Stimulated activated naive B cell treated with anti-CD40 and anti-IgM and Interleukin-4, amounts not matched to agents 10 μg/mL and 1 μg/mL and 100 μg/mL, for 72 hours (primary cell): ENCODE data around the gene EGFR.

Source experiments
- ATAC-seq, 2 donors: fragments of 150-1000 bp; cut with Tn5 transposase; replicated peaks; 2 replicates each; pipeline ENCODE4 v1.10.0; 2021; ENCODE audit warnings: moderate library complexity in 1 of 2
- DNase-seq: peaks from one replicate; pipeline ENCODE4 v3.0.0; 2021
- H3K27ac Mint-ChIP-seq: one replicate; pipeline ENCODE4 v1.8.0; 2022; ENCODE audit warnings: mild to moderate bottlenecking, mixed read lengths
- H3K27me3 Mint-ChIP-seq, 2 donors: one replicate each; pipeline ENCODE4 v1.8.0; 2022; ENCODE audit warnings: mixed read lengths in 2 of 2
- H3K36me3 Mint-ChIP-seq, 2 donors: one replicate each; pipeline ENCODE4 v1.8.0; 2022; ENCODE audit warnings: mixed read lengths in 2 of 2, mild to moderate bottlenecking in 1 of 2
- H3K4me1 Mint-ChIP-seq, 2 donors: one replicate each; pipeline ENCODE4 v1.8.0; 2022; ENCODE audit warnings: mixed read lengths in 2 of 2, mild to moderate bottlenecking in 1 of 2
- H3K4me3 Mint-ChIP-seq, 2 donors: one replicate each; pipeline ENCODE4 v1.8.0; 2022; ENCODE audit warnings: mild to moderate bottlenecking in 2 of 2, mixed read lengths in 2 of 2, moderate library complexity in 1 of 2
- H3K9me3 Mint-ChIP-seq, 2 donors: one replicate each; pipeline ENCODE4 v1.8.0; 2022; ENCODE audit warnings: mixed read lengths in 2 of 2, mild to moderate bottlenecking in 1 of 2

The EGFR gene

DNA sequence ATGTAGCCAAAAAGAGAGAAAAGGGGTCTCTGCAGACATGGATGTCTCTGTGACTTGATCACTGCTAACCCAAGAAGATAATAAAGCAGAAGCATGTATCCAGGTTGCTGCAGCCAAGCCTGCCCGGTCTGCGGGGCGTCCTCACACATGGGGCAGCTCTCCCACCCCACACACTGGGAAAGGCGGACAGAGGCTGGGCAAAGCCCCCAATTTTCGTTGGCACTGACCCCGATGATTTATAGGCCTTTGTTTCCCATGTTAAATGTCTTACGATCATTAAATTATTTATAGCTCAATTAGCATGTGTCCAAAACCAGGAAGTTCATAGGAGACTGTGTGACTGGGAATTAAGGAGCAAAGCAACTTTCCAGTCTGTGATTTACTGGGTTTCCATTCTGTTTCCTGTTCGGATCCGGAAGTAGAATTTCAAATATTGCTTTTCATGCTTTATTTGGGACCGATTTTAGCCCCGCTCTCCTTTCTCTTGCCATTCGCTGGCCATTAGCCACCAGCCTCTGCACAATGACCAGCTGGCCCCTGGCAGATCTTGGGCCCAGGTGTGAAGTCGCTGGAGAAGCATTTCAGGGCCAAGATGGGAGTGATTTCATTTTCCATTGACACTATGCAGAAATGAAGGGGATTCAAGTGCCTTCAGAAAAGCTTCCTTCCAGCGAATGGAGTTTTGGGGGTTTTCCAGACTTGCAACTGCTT lies 91.6 kb downstream of the EGFR start:
- ATAC-seq = no peak
- Mint-ChIP-seq H3K4me1 (no peaks in the 10 kb centered on the region), H3K9me3 (no peaks in the 10 kb centered on the region), H3K4me3 (no peak overlapping the region), H3K27me3 (peaks cover 12 to 19% of the 10 kb centered on the region in 2 donors), H3K36me3 (no peaks in the 10 kb centered on the region), H3K27ac (no peak overlapping the region)
- DNase-seq = no peak

DNA sequence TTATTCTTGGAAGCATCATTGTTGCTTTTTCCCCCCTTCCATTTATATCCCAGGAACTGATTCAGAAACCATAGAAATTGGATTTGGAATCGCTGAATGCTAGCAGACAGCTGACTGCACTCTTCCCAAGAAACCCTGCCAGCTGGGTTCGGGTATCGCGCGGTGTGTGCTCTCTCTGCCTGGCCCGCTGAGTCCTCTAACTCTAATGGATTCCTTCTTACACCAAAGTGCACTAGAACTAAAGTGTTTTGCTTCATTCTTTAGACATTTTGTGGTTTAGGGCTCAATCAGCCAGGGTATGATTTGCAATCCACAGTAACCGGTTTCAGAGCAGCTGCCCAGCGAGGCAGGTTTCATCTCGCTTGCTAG lies 92.2 kb downstream of the EGFR start:
- no peaks in the 10 kb centered on the region for H3K9me3 Mint-ChIP-seq
- no peaks in the 10 kb centered on the region for H3K4me1 Mint-ChIP-seq
- no peak for DNase-seq
- H3K27me3 Mint-ChIP-seq = peaks cover 12 to 19% of the 10 kb centered on the region in 2 donors
- ATAC-seq = no peak
- H3K4me3 Mint-ChIP-seq = no peak overlapping the region
- no peak overlapping the region for H3K27ac Mint-ChIP-seq
- H3K36me3 Mint-ChIP-seq = no peaks in the 10 kb centered on the region

DNA sequence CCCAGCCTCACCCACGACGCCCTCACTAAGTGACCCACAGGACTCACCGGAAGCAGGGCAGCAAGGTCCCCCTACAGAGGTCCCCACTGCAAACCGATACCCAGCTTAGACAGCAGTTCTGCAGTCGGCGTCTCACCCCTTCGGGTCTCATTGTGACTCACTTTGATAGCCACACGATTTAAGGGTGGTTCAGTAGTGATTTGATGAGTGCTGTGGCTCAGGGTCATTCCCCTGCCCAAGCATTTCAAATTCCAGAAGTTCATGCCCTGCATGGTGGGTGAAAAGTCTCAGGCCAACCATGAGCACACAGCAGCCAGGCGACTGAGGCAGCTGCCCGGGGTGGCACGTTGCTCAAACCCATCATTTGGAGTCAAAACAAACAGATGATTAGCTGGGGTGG lies 93.2 kb downstream of the EGFR start:
- no peak overlapping the region for H3K4me3 Mint-ChIP-seq
- H3K36me3 Mint-ChIP-seq = no peaks in the 10 kb centered on the region
- H3K4me1 Mint-ChIP-seq = no peaks in the 10 kb centered on the region
- DNase-seq (no peak), ATAC-seq (no peak)
- H3K27ac Mint-ChIP-seq = no peak overlapping the region
- peaks cover 12 to 19% of the 10 kb centered on the region in 2 donors for H3K27me3 Mint-ChIP-seq
- no peaks in the 10 kb centered on the region for H3K9me3 Mint-ChIP-seq

DNA sequence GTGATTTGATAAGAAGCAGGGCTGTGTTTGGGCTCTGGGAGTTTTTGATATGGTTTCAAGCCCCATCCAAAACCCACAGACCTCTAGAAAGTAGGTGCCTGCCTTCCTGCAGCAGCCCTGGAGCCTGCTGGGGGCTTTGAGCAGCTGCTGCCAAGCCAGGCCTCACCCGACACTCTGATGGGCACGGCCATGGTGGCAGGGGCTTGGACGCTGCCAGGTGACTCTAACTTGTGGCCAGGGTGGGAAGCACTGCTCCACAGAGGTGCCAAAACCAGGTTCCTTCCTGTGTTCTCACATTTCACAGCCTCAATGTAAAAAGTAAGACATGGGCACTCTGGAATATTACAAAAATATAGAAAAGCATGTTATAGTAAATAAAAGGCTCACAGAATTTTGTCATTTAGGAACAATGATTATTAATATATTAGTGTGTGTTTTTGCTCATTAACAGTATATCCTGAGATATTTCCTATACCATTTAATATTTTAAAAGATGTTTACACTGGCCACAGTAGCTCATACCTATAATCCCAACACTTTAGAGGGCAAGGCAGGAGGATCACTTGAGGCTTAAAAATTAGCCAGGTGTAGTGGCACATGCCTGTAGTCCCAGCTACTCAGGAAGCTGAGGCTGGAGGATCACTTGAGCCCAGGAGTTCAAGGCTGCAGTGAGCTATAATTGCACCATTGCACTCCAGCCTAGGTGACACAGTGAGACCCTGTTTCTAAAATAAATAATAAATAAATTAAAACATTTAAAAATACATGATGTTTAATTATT lies 95.1 kb downstream of the EGFR start:
- Mint-ChIP-seq H3K4me3 (no peak overlapping the region), H3K36me3 (no peaks in the 10 kb centered on the region), H3K27me3 (peaks cover 4 to 12% of the 10 kb centered on the region in 2 donors), H3K9me3 (no peaks in the 10 kb centered on the region), H3K4me1 (no peaks in the 10 kb centered on the region), H3K27ac (no peak overlapping the region)
- DNase-seq = no peak
- no peak for ATAC-seq

DNA sequence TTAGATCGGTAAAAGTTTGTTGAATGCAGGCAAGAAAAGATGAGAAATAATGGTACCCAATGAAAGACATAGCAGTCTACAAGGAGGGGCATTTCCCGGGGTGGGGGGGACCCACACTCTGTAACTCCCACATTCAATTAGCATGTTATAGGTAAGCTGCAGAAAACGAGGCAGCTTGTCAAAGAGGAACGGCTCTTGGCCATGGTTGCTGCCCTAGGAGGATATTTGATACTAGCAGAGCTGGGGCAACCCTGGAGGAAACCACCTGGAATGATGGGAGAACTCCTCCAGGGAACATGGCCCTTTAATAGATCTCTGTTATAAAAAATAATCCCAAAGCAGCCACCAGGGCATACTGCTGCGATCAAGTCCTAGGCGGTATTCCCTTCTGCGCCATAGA lies 98.5 kb downstream of the EGFR start:
- H3K27me3 Mint-ChIP-seq = peaks cover 6% of the 10 kb centered on the region in 2 donors
- DNase-seq (no peak), ATAC-seq (no peak)
- no peaks in the 10 kb centered on the region for H3K4me1 Mint-ChIP-seq
- H3K9me3 Mint-ChIP-seq = no peaks in the 10 kb centered on the region
- H3K27ac Mint-ChIP-seq = no peak overlapping the region
- H3K4me3 Mint-ChIP-seq = no peak overlapping the region
- no peaks in the 10 kb centered on the region for H3K36me3 Mint-ChIP-seq

DNA sequence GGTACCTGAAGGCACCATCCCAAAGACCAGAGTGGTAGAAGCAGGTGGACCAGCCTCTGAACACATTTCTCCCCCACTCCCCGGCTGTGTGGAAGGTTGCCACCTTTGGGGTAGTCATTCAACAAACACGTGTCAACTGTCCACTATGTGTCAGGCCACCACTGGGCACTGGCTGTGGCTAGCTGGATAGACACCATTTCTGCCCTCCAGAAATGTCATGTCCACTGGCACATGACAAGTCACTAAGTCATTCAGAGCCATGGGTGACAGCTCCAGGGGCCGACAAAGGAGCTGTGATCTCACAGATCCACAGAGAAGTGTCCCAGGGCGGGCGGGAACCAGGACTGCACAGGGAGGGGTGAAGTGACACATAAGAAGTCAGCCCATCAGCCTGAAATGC lies 99.6 kb downstream of the EGFR start:
- Mint-ChIP-seq H3K4me3 (no peak overlapping the region), H3K27ac (no peak overlapping the region), H3K27me3 (peaks cover 2 to 8% of the 10 kb centered on the region in 2 donors), H3K36me3 (no peaks in the 10 kb centered on the region), H3K4me1 (no peaks in the 10 kb centered on the region), H3K9me3 (no peaks in the 10 kb centered on the region)
- ATAC-seq (no peak), DNase-seq (no peak)

DNA sequence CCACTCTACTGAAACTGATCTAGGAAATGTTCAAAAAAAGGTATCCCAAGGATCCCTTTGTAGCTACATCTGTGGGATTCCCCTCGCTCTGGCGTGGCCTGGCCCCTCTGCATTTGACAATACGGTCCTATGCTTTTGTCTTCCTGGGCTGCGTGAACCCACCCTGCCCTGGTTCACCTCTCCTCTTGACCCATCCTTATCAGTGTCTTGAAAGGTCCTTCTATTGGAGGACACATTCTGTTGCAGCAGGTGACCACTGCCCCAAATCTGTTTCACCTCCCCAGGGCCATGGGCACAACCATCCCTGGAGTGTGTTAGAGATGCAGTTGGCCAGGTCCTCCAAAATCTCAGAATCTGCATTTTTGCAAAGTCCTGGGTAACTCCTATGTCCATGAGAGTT lies 100.8 kb downstream of the EGFR start:
- Mint-ChIP-seq H3K4me3 (no peak overlapping the region), H3K4me1 (no peaks in the 10 kb centered on the region), H3K27ac (no peak overlapping the region), H3K27me3 (peaks cover 0 to 6% of the 10 kb centered on the region in 2 donors), H3K36me3 (no peaks in the 10 kb centered on the region), H3K9me3 (no peaks in the 10 kb centered on the region)
- DNase-seq = no peak
- no peak for ATAC-seq

DNA sequence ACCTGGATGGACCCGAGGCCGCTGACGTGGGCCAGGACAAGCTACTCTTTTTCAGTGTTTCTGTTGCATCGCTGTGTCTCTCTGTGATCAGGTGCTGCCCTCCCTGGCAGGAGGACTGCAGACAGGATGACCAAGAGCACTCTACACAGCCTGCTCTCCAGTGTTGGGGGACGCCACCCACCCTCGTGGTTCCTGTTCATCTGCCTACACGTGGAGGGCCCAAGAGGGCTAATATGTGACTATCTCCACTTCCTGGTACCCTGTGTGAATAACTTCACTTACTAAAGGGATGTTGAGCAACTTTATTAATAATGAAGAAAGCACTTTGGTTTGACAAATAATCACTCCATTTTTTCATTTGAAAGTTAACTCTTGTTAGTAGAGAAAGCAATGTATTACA lies 101.3 kb downstream of the EGFR start:
- no peak for DNase-seq
- no peak overlapping the region for H3K4me3 Mint-ChIP-seq
- no peaks in the 10 kb centered on the region for H3K9me3 Mint-ChIP-seq
- H3K4me1 Mint-ChIP-seq = no peaks in the 10 kb centered on the region
- H3K27me3 Mint-ChIP-seq = peaks cover 0 to 6% of the 10 kb centered on the region in 2 donors
- no peaks in the 10 kb centered on the region for H3K36me3 Mint-ChIP-seq
- ATAC-seq = no peak
- no peak overlapping the region for H3K27ac Mint-ChIP-seq

DNA sequence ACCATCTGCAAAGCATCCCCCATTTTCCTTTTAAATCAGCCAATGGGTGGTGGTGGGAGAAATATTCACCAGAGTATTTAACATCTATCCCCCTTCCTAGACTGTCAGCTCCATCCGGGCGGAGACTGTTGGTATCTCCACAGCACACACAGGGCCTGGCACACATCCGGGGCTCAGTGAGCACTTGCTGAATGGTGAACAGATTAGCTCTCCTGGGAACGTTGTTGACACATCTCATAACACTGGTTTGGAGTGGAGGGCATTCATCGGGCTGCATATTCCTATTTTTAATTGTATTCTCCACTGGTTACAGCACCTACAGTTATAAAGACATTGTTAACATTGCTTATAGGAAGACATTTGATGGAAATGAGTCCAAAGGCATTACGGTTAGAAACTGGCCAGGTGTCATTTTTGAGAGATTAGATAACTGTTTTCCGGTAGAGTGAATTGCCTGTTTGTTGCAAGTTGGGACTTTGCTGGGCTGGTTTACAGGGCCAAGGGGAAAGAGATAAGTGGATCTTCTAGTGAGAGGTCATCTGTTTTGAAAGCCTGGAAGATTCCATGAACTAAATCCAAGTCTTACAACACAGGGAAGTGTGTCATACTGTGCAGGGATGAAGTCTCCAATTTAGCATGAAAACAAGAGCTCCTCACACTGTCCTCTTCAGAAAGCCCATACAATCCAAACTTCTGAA lies 101.8 kb downstream of the EGFR start:
- Mint-ChIP-seq H3K27ac (no peak overlapping the region), H3K27me3 (peaks cover 0 to 6% of the 10 kb centered on the region in 2 donors), H3K4me1 (no peaks in the 10 kb centered on the region), H3K4me3 (no peak overlapping the region), H3K9me3 (no peaks in the 10 kb centered on the region), H3K36me3 (no peaks in the 10 kb centered on the region)
- DNase-seq (no peak), ATAC-seq (no peak)

DNA sequence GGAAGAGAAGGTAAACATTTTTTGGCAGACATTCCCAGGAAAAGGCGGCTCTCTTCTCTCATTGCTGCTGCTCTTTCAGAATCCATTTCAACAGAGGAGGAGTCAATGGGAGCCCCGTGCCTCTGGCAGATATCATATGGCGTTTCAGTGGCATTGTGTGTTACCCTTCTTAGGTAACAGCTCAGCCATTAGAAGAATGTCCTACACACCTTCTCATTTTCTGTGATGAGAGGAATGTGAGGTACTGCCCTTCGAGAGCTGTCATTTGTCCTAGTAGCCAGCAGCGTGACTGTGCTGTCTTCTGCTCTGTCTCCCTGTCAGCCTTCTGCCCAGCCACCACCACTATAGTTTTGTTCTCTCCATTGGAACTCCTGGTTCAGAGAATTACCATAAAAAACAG lies 102.4 kb downstream of the EGFR start:
- Mint-ChIP-seq H3K4me3 (no peak overlapping the region), H3K9me3 (no peaks in the 10 kb centered on the region), H3K27ac (no peak overlapping the region), H3K27me3 (peaks cover 0 to 11% of the 10 kb centered on the region in 2 donors), H3K36me3 (no peaks in the 10 kb centered on the region), H3K4me1 (no peaks in the 10 kb centered on the region)
- no peak for ATAC-seq
- no peak for DNase-seq

DNA sequence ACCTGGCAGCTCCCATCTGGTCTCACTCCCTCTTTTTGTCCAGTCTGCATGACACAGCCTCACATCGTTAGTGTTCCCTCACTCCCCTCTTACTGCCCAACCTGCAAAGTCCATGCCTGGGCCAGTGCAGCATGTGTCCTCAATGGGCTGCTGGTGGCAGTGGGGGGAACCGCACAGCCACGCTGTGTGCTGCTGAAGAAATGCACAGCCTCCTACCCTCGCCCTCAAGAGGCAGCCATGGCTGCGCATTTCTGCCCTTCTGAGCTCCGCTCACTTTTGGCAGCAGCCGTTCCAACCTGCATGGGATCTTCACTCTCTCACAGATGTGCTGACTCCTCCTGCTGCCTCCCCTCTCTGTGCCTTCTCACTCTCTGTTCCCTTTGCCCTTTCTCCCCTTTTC lies 103.4 kb downstream of the EGFR start:
- no peaks in the 10 kb centered on the region for H3K9me3 Mint-ChIP-seq
- no peak for DNase-seq
- H3K4me3 Mint-ChIP-seq = no peak overlapping the region
- ATAC-seq = no peak
- H3K4me1 Mint-ChIP-seq = no peaks in the 10 kb centered on the region
- peaks cover 0 to 11% of the 10 kb centered on the region in 2 donors for H3K27me3 Mint-ChIP-seq
- H3K27ac Mint-ChIP-seq = no peak overlapping the region
- no peaks in the 10 kb centered on the region for H3K36me3 Mint-ChIP-seq

DNA sequence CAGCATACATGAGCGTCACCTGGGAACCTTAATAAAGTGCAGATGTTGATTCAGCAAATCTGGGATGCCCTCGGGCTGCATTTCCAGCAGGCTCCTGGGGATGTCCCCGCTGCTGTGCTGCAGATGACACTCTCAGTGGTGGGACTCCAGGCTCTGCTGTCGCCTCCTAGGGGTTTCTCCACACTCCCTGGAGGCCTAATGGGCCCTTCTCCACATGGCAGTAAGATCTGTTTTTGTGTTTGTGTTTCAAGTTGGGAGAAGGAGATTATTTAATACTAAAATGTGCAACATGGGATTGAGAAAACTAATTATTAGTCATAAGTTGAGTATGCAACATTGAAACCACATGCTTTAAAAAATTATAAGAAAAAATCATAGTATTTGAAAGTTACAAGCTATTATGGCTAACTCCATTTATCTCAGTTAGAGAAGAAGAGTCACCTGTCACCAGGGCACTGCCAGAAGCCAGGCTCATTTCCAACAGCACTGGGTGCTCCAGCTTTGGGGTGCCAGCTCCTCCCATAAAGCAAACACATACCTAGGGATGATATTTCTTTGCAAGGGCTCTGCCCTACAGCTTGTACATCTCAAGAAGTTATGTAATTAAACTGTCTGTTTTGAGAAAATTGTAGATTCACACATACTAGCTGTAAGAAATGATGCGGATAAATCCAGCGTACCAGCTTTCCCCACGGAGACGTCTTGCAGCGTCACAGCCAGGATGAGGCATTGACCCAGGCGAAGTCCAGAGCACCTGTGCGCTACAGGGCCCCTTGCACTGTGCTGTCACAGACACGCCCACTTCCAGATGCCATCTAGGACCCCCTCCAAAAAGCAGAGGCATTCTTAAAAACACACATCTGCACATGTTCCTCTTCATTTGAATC lies 106.4 kb downstream of the EGFR start:
- Mint-ChIP-seq H3K4me3 (no peak overlapping the region), H3K36me3 (no peaks in the 10 kb centered on the region), H3K4me1 (no peaks in the 10 kb centered on the region), H3K9me3 (no peaks in the 10 kb centered on the region), H3K27ac (no peak overlapping the region), H3K27me3 (peaks cover 0 to 11% of the 10 kb centered on the region in 2 donors)
- no peak for ATAC-seq
- no peak for DNase-seq

DNA sequence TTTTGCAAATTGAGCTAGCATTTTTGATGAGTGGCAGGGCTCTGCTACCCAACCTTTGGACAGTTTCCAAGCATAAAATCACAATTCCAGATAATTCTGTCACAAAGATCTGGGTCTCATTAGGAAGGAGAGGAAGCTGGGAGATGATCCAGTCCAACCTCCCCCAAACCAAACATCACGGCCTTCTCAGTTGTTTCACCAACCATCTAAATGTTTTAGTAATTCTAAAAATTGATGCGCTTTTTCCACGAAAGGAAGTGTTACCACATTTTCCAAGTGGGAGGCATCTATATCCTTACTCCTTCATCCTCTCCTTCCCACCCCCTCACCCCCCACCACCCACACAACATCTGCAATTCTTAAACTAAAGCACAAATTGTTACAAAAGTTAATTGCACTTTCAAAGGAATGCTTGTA lies 108.3 kb downstream of the EGFR start:
- Mint-ChIP-seq H3K9me3 (no peaks in the 10 kb centered on the region), H3K4me1 (no peaks in the 10 kb centered on the region), H3K27me3 (peaks cover 0 to 10% of the 10 kb centered on the region in 2 donors), H3K4me3 (no peak overlapping the region), H3K27ac (no peak overlapping the region), H3K36me3 (no peaks in the 10 kb centered on the region)
- DNase-seq (no peak), ATAC-seq (no peak)

DNA sequence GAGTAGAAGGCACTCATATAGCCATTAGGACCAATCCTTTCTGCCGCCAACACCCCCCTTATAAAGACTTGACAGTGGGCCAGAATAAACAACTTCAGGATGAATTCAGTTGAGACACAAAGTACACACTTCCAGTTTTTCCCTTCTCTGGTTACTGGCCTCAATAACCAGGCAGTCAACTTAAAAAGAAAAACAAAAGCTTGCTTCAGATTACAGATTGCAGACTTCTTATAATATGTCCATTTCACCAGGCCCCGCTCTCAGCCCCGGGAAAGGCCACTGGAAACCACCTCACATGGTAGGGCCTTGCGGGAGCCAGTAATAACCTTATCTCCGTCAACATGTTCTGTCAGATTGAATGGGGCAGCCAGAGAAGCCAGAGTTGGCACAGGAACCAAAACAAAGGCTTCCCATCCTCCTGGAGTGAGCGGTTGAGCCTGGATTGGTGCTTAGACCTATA lies 108.8 kb downstream of the EGFR start:
- Mint-ChIP-seq H3K9me3 (no peaks in the 10 kb centered on the region), H3K36me3 (no peaks in the 10 kb centered on the region), H3K27ac (no peak overlapping the region), H3K4me3 (no peak overlapping the region), H3K4me1 (no peaks in the 10 kb centered on the region), H3K27me3 (peaks cover 2 to 5% of the 10 kb centered on the region in 2 donors)
- DNase-seq = no peak
- no peak for ATAC-seq
